ENCODE data around the gene MYO1D. TPM values are rescaled to one million over a fixed set of nuclear protein-coding genes. Genes with fewer than 3 reads are reported as not detected.
"Not testable (repeated sequence)": the region's sequence is repeated elsewhere in the genome, so short reads cannot be mapped to it uniquely, and the experiment has no call there.

MYO1D gene
- total and polyA plus RNA-seq, 5 donors from 2014 or later: 1.5 to 8.2 (median 2.7) TPM

- Mint-ChIP-seq H3K4me1 (no peaks in the 10 kb centered on the region), H3K36me3 (peaks cover 7% of the 10 kb centered on the region), H3K27ac (no peak overlapping the region), H3K4me3 (no peak overlapping the region), H3K27me3 (no peaks in the 10 kb centered on the region), H3K9me3 (peaks cover 0 to 2% (median 0%) of the 10 kb centered on the region in 7 donors)
- Histone ChIP-seq H3K9me3 (ENCODE audit: control insufficient read depth in 2 of 2, low read length in 2 of 2) (no peaks in the 10 kb centered on the region), H3K27me3 (ENCODE audit: control insufficient read depth, insufficient read depth, low read length) (no peaks in the 10 kb centered on the region), H3K27ac (ENCODE audit: insufficient read depth, low read length, poor library complexity, severe bottlenecking) (no peak overlapping the region), H3K4me3 (ENCODE audit: low read depth, low read length) (no peak overlapping the region), H3K4me1 (ENCODE audit: control insufficient read depth, insufficient read depth, low read length, poor library complexity, severe bottlenecking) (no peaks in the 10 kb centered on the region), H3K36me3 (ENCODE audit: control insufficient read depth, insufficient read depth, low read length) (no peaks in the 10 kb centered on the region)
- DNase-seq (no peak), ATAC-seq (ENCODE audit: low read depth in 2 of 2) (no peak)
Measured at GRCh38 chr17:32746280-32746679, 130.6 kb downstream of the MYO1D start.

GRCh38 chr17:32742681-32743538, 134.0 kb downstream of the MYO1D start:
- no peak overlapping the region for H3K27ac Mint-ChIP-seq
- ATAC-seq (ENCODE audit: low read depth in 2 of 2) (no peak), DNase-seq (no peak)
- H3K36me3 Mint-ChIP-seq: peaks cover 10% of the 10 kb centered on the region
- H3K9me3 ChIP-seq (ENCODE audit: control insufficient read depth in 2 of 2, low read length in 2 of 2): no peaks in the 10 kb centered on the region
- H3K4me1 Mint-ChIP-seq: no peaks in the 10 kb centered on the region
- H3K36me3 ChIP-seq (ENCODE audit: control insufficient read depth, insufficient read depth, low read length): no peaks in the 10 kb centered on the region
- H3K4me1 ChIP-seq (ENCODE audit: control insufficient read depth, insufficient read depth, low read length, poor library complexity, severe bottlenecking): no peaks in the 10 kb centered on the region
- H3K27ac ChIP-seq (ENCODE audit: insufficient read depth, low read length, poor library complexity, severe bottlenecking): no peak overlapping the region
- H3K27me3 Mint-ChIP-seq: no peaks in the 10 kb centered on the region
- H3K4me3 Mint-ChIP-seq: no peak overlapping the region
- H3K27me3 ChIP-seq (ENCODE audit: control insufficient read depth, insufficient read depth, low read length): no peaks in the 10 kb centered on the region
- H3K4me3 ChIP-seq (ENCODE audit: low read depth, low read length): no peak overlapping the region
- no peaks in the 10 kb centered on the region for H3K9me3 Mint-ChIP-seq

GRCh38 chr17:32741381-32741780, 135.5 kb downstream of the MYO1D start:
- Mint-ChIP-seq H3K4me3 (no peak overlapping the region), H3K27me3 (no peaks in the 10 kb centered on the region), H3K27ac (no peak overlapping the region), H3K9me3 (no peaks in the 10 kb centered on the region), H3K36me3 (peaks cover 15% of the 10 kb centered on the region), H3K4me1 (no peaks in the 10 kb centered on the region)
- no peak overlapping the region for H3K4me3 ChIP-seq (ENCODE audit: low read depth, low read length)
- no peaks in the 10 kb centered on the region for H3K27me3 ChIP-seq (ENCODE audit: control insufficient read depth, insufficient read depth, low read length)
- H3K27ac ChIP-seq (ENCODE audit: insufficient read depth, low read length, poor library complexity, severe bottlenecking): no peak overlapping the region
- H3K9me3 ChIP-seq (ENCODE audit: control insufficient read depth in 2 of 2, low read length in 2 of 2): no peaks in the 10 kb centered on the region
- no peaks in the 10 kb centered on the region for H3K4me1 ChIP-seq (ENCODE audit: control insufficient read depth, insufficient read depth, low read length, poor library complexity, severe bottlenecking)
- ATAC-seq (ENCODE audit: low read depth in 2 of 2): no peak
- no peak for DNase-seq
- no peaks in the 10 kb centered on the region for H3K36me3 ChIP-seq (ENCODE audit: control insufficient read depth, insufficient read depth, low read length)

- H3K27ac ChIP-seq (ENCODE audit: insufficient read depth, low read length, poor library complexity, severe bottlenecking): no peak overlapping the region
- H3K9me3 Mint-ChIP-seq: no peaks in the 10 kb centered on the region
- DNase-seq: no peak
- H3K4me1 Mint-ChIP-seq: no peaks in the 10 kb centered on the region
- no peak overlapping the region for H3K27ac Mint-ChIP-seq
- no peaks in the 10 kb centered on the region for H3K4me1 ChIP-seq (ENCODE audit: control insufficient read depth, insufficient read depth, low read length, poor library complexity, severe bottlenecking)
- peaks cover 11% of the 10 kb centered on the region for H3K36me3 Mint-ChIP-seq
- no peaks in the 10 kb centered on the region for H3K36me3 ChIP-seq (ENCODE audit: control insufficient read depth, insufficient read depth, low read length)
- no peak overlapping the region for H3K4me3 ChIP-seq (ENCODE audit: low read depth, low read length)
- no peaks in the 10 kb centered on the region for H3K27me3 ChIP-seq (ENCODE audit: control insufficient read depth, insufficient read depth, low read length)
- no peak overlapping the region for H3K4me3 Mint-ChIP-seq
- H3K9me3 ChIP-seq (ENCODE audit: control insufficient read depth in 2 of 2, low read length in 2 of 2): no peaks in the 10 kb centered on the region
- ATAC-seq (ENCODE audit: low read depth in 2 of 2): no peak
- H3K27me3 Mint-ChIP-seq: no peaks in the 10 kb centered on the region
Measured at GRCh38 chr17:32739722-32740121, 137.2 kb downstream of the MYO1D start.

GRCh38 chr17:32739151-32739550, 137.8 kb downstream of the MYO1D start:
- H3K9me3 Mint-ChIP-seq; H3K27me3 Mint-ChIP-seq; H3K4me3 Mint-ChIP-seq; H3K4me1 ChIP-seq (ENCODE audit: control insufficient read depth, insufficient read depth, low read length, poor library complexity, severe bottlenecking); DNase-seq; H3K27me3 ChIP-seq (ENCODE audit: control insufficient read depth, insufficient read depth, low read length); ATAC-seq (ENCODE audit: low read depth in 2 of 2); H3K27ac ChIP-seq (ENCODE audit: insufficient read depth, low read length, poor library complexity, severe bottlenecking); H3K27ac Mint-ChIP-seq; H3K36me3 ChIP-seq (ENCODE audit: control insufficient read depth, insufficient read depth, low read length); H3K4me1 Mint-ChIP-seq; H3K9me3 ChIP-seq (ENCODE audit: control insufficient read depth in 2 of 2, low read length in 2 of 2); H3K4me3 ChIP-seq (ENCODE audit: low read depth, low read length): not testable (repeated sequence)
- peaks cover 11% of the 10 kb centered on the region for H3K36me3 Mint-ChIP-seq

GRCh38 chr17:32733401-32733800, 143.5 kb downstream of the MYO1D start:
- Histone ChIP-seq H3K36me3 (ENCODE audit: control insufficient read depth, insufficient read depth, low read length) (no peaks in the 10 kb centered on the region), H3K9me3 (ENCODE audit: control insufficient read depth in 2 of 2, low read length in 2 of 2) (no peaks in the 10 kb centered on the region), H3K4me1 (ENCODE audit: control insufficient read depth, insufficient read depth, low read length, poor library complexity, severe bottlenecking) (no peaks in the 10 kb centered on the region), H3K4me3 (ENCODE audit: low read depth, low read length) (no peak overlapping the region), H3K27ac (ENCODE audit: insufficient read depth, low read length, poor library complexity, severe bottlenecking) (no peak overlapping the region), H3K27me3 (ENCODE audit: control insufficient read depth, insufficient read depth, low read length) (no peaks in the 10 kb centered on the region)
- peaks cover 7% of the 10 kb centered on the region for H3K36me3 Mint-ChIP-seq
- H3K27me3 Mint-ChIP-seq: no peaks in the 10 kb centered on the region
- H3K27ac Mint-ChIP-seq: no peak overlapping the region
- no peaks in the 10 kb centered on the region for H3K4me1 Mint-ChIP-seq
- ATAC-seq (ENCODE audit: low read depth in 2 of 2) (no peak), DNase-seq (no peak)
- H3K9me3 Mint-ChIP-seq: peaks cover 0 to 3% (median 0%) of the 10 kb centered on the region in 7 donors
- no peak overlapping the region for H3K4me3 Mint-ChIP-seq

- Mint-ChIP-seq H3K27me3 (peaks cover under 1% of the 10 kb centered on the region), H3K36me3 (peaks cover 7% of the 10 kb centered on the region), H3K9me3 (peaks cover 0 to 3% (median 0%) of the 10 kb centered on the region in 7 donors), H3K4me1 (no peaks in the 10 kb centered on the region), H3K4me3 (no peak overlapping the region), H3K27ac (no peak overlapping the region)
- Histone ChIP-seq H3K27ac (ENCODE audit: insufficient read depth, low read length, poor library complexity, severe bottlenecking) (no peak overlapping the region), H3K4me3 (ENCODE audit: low read depth, low read length) (no peak overlapping the region), H3K36me3 (ENCODE audit: control insufficient read depth, insufficient read depth, low read length) (no peaks in the 10 kb centered on the region), H3K4me1 (ENCODE audit: control insufficient read depth, insufficient read depth, low read length, poor library complexity, severe bottlenecking) (no peaks in the 10 kb centered on the region), H3K27me3 (ENCODE audit: control insufficient read depth, insufficient read depth, low read length) (no peaks in the 10 kb centered on the region), H3K9me3 (ENCODE audit: control insufficient read depth in 2 of 2, low read length in 2 of 2) (no peaks in the 10 kb centered on the region)
- no peak for DNase-seq
- no peak for ATAC-seq (ENCODE audit: low read depth in 2 of 2)
Measured at GRCh38 chr17:32732900-32733299, 144.0 kb downstream of the MYO1D start.

- H3K9me3 Mint-ChIP-seq: peaks cover 0 to 3% (median 0%) of the 10 kb centered on the region in 7 donors
- Histone ChIP-seq H3K36me3 (ENCODE audit: control insufficient read depth, insufficient read depth, low read length) (no peaks in the 10 kb centered on the region), H3K4me3 (ENCODE audit: low read depth, low read length) (no peak overlapping the region), H3K27ac (ENCODE audit: insufficient read depth, low read length, poor library complexity, severe bottlenecking) (no peak overlapping the region), H3K4me1 (ENCODE audit: control insufficient read depth, insufficient read depth, low read length, poor library complexity, severe bottlenecking) (no peaks in the 10 kb centered on the region), H3K27me3 (ENCODE audit: control insufficient read depth, insufficient read depth, low read length) (no peaks in the 10 kb centered on the region), H3K9me3 (ENCODE audit: control insufficient read depth in 2 of 2, low read length in 2 of 2) (no peaks in the 10 kb centered on the region)
- H3K27me3 Mint-ChIP-seq: peaks cover 4% of the 10 kb centered on the region
- ATAC-seq (ENCODE audit: low read depth in 2 of 2): no peak
- peaks cover 7% of the 10 kb centered on the region for H3K36me3 Mint-ChIP-seq
- H3K27ac Mint-ChIP-seq: no peak overlapping the region
- DNase-seq: no peak
- no peaks in the 10 kb centered on the region for H3K4me1 Mint-ChIP-seq
- H3K4me3 Mint-ChIP-seq: no peak overlapping the region
Measured at GRCh38 chr17:32732296-32732642, 144.7 kb downstream of the MYO1D start.
